ENCODE results near the gene NUDT14.

Gene NUDT14

GRCh38 chr14:105200074-105200473 lies 19.0 kb upstream of the NUDT14 start:
- no peak for DNase-seq (ENCODE audit: low read depth)

GRCh38 chr14:105199093-105199492 lies 18.0 kb upstream of the NUDT14 start:
- DNase-seq (ENCODE audit: low read depth), result peak; percentile 73

More at GRCh38 chr14:105200074-105200473, 19.0 kb upstream of the NUDT14 start:
- TF ChIP-seq, protein P1, sequence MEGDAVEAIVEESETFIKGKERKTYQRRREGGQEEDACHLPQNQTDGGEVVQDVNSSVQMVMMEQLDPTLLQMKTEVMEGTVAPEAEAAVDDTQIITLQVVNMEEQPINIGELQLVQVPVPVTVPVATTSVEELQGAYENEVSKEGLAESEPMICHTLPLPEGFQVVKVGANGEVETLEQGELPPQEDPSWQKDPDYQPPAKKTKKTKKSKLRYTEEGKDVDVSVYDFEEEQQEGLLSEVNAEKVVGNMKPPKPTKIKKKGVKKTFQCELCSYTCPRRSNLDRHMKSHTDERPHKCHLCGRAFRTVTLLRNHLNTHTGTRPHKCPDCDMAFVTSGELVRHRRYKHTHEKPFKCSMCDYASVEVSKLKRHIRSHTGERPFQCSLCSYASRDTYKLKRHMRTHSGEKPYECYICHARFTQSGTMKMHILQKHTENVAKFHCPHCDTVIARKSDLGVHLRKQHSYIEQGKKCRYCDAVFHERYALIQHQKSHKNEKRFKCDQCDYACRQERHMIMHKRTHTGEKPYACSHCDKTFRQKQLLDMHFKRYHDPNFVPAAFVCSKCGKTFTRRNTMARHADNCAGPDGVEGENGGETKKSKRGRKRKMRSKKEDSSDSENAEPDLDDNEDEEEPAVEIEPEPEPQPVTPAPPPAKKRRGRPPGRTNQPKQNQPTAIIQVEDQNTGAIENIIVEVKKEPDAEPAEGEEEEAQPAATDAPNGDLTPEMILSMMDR (IDR thresholded peaks at IDR 0.05; ENCODE audit: low read depth, low read length), result peak; percentile 19
- no peak for TF ChIP-seq MYC (IDR thresholded peaks at IDR 0.05; ENCODE audit: low read depth, low read length)
- no peak overlapping the region for H3K4me3 ChIP-seq (ENCODE audit: low read depth, low read length)

DNA sequence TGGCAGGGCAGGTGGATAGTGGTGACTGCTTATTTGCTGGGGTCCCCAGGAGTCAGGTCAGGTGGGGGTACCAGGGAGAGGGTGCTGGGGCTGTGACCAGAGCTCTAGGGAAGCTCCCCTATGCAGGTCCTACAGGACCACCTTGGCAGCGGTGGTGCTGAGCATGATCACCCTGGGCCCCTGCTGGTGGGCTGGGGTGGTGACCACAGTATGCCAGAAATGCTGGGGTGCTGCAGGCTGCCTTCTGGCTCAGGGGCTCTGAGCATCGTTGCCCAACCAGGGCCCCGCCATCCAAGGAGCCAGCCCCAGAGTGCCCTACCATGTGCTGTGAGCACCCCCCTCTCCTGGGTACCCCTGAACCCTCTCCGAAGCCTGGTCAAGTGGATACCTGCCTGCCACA lies 17.5 kb upstream of the NUDT14 start:
- DNase-seq (ENCODE audit: low read depth), result no peak
- H3K4me3 ChIP-seq (ENCODE audit: low read depth, low read length), result no peak overlapping the region
- TF ChIP-seq, protein P2, sequence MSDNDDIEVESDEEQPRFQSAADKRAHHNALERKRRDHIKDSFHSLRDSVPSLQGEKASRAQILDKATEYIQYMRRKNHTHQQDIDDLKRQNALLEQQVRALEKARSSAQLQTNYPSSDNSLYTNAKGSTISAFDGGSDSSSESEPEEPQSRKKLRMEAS (IDR thresholded peaks at IDR 0.05; ENCODE audit: low read depth, low read length), result no peak
- TF ChIP-seq, protein P1 (IDR thresholded peaks at IDR 0.05; ENCODE audit: low read depth, low read length), result no peak
- no peak for TF ChIP-seq POLR2A (IDR thresholded peaks at IDR 0.05; ENCODE audit: extremely low read depth, insufficient read length)
- TF ChIP-seq MYC (IDR thresholded peaks at IDR 0.05; ENCODE audit: low read depth, low read length), result no peak

More at GRCh38 chr14:105199093-105199492, 18.0 kb upstream of the NUDT14 start:
- H3K4me3 ChIP-seq (ENCODE audit: low read depth, low read length), result no peak overlapping the region
- no peak for TF ChIP-seq POLR2A (IDR thresholded peaks at IDR 0.05; ENCODE audit: extremely low read depth, insufficient read length)
- TF ChIP-seq, protein P2 (IDR thresholded peaks at IDR 0.05; ENCODE audit: low read depth, low read length), result peak; percentile 50; the same call in 1 of the 2 replicates

DNA sequence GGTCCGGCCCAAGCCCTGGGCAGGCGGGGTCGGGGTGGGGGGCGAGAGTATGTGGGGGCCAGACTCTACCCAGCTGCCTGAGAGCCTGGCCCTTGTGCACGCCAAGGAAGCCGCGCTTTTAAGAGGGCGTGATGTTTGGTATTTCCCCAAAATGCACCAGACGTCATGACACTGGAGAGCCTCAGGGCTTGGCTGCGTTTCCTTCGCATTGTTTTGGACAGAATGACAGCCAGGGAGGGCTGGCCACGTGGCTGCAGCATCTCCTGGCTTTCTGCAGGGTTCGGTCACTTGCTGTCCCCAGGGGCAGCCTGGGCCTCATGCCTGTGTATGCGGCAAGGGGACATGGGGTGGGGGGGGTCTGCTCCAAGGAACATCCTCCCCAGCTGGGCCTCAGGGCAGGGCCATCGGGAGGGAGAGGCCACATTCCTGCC lies 16.1 kb upstream of the NUDT14 start:
- peak; percentile 73 for DNase-seq (ENCODE audit: low read depth)
- TF ChIP-seq MYC (IDR thresholded peaks at IDR 0.05; ENCODE audit: low read depth, low read length), result peak; percentile 67
- TF ChIP-seq, protein P1 (IDR thresholded peaks at IDR 0.05; ENCODE audit: low read depth, low read length), result no peak
- TF ChIP-seq, protein P2 (IDR thresholded peaks at IDR 0.05; ENCODE audit: low read depth, low read length), result peak; percentile 92

GRCh38 chr14:105196265-105196960 lies 15.3 kb upstream of the NUDT14 start:
- no peak overlapping the region for H3K4me3 ChIP-seq (ENCODE audit: low read depth, low read length)
- TF ChIP-seq, protein P2 (IDR thresholded peaks at IDR 0.05; ENCODE audit: low read depth, low read length), result no peak
- TF ChIP-seq MYC (IDR thresholded peaks at IDR 0.05; ENCODE audit: low read depth, low read length) (no peak), POLR2A (IDR thresholded peaks at IDR 0.05; ENCODE audit: extremely low read depth, insufficient read length) (no peak)
- TF ChIP-seq, protein P1 (IDR thresholded peaks at IDR 0.05; ENCODE audit: low read depth, low read length), result no peak
- peak; percentile 45 for DNase-seq (ENCODE audit: low read depth)

More for the DNA sequence above, 16.1 kb upstream of the NUDT14 start:
- H3K4me3 ChIP-seq (ENCODE audit: low read depth, low read length), result no peak overlapping the region

GRCh38 chr14:105195522-105196264 lies 14.6 kb upstream of the NUDT14 start:
- TF ChIP-seq MYC (IDR thresholded peaks at IDR 0.05; ENCODE audit: low read depth, low read length) (no peak), POLR2A (IDR thresholded peaks at IDR 0.05; ENCODE audit: extremely low read depth, insufficient read length) (no peak)
- TF ChIP-seq, protein P1 (IDR thresholded peaks at IDR 0.05; ENCODE audit: low read depth, low read length), result no peak
- H3K4me3 ChIP-seq (ENCODE audit: low read depth, low read length), result no peak overlapping the region
- peak; percentile 57 for DNase-seq (ENCODE audit: low read depth)

Data from NB4 (cell line).